SK-N-MC (cell line): ENCODE results near the gene AP3D1.

Experiments
- DNase-seq: peaks from one replicate; pipeline ENCODE4 v3.0.0-alpha.2; 2011; ENCODE audit warnings: low read depth, low spot score
- H3K27ac ChIP-seq: fragments of 200-600 bp; sonication (generic); 2 replicates; pipeline ENCODE4 v1.5.1; 2016; ENCODE audit warnings: mixed run types
- H3K36me3 ChIP-seq: fragments of 200-600 bp; sonication (generic); 2 replicates; pipeline ENCODE4 v1.6.1; 2017; ENCODE audit warnings: antibody characterized with exemption, low read length, mixed read lengths; ENCODE audit not compliant: insufficient read depth
- H3K4me3 ChIP-seq: fragments of 200-600 bp; sonication (generic); 2 replicates; pipeline ENCODE4 v1.5.1; 2016
- H3K9ac ChIP-seq: fragments of 200-600 bp; sonication (generic); 2 replicates; pipeline ENCODE4 v1.8.0; 2017; ENCODE audit warnings: mixed run types, mixed read lengths; ENCODE audit not compliant: insufficient read length
- H3K9me3 ChIP-seq: fragments of 200-600 bp; sonication (generic); 2 replicates; pipeline ENCODE4 v1.6.1; 2017; ENCODE audit warnings: low read depth, mild to moderate bottlenecking, antibody characterized with exemption, low read length, moderate library complexity, mixed read lengths
- EZH2 ChIP-seq: fragments of 200-600 bp; sonication (generic); IDR thresholded peaks from one replicate; pipeline ENCODE4 v1.6.1; 2017; ENCODE audit warnings: antibody characterized with exemption
- FOXP2 ChIP-seq: optimal IDR thresholded peaks from 2 replicates; pipeline ENCODE3; 2011; ENCODE audit warnings: mild to moderate bottlenecking, moderate library complexity; ENCODE audit not compliant: insufficient read depth; ENCODE audit errors: extremely low read length, control extremely low read depth
- POLR2AphosphoS5 ChIP-seq: IDR thresholded peaks from 2 replicates; pipeline ENCODE4 v1.6.1; 2012; ENCODE audit warnings: mild to moderate bottlenecking, low read depth, low read length, borderline replicate concordance

Gene AP3D1

DNA sequence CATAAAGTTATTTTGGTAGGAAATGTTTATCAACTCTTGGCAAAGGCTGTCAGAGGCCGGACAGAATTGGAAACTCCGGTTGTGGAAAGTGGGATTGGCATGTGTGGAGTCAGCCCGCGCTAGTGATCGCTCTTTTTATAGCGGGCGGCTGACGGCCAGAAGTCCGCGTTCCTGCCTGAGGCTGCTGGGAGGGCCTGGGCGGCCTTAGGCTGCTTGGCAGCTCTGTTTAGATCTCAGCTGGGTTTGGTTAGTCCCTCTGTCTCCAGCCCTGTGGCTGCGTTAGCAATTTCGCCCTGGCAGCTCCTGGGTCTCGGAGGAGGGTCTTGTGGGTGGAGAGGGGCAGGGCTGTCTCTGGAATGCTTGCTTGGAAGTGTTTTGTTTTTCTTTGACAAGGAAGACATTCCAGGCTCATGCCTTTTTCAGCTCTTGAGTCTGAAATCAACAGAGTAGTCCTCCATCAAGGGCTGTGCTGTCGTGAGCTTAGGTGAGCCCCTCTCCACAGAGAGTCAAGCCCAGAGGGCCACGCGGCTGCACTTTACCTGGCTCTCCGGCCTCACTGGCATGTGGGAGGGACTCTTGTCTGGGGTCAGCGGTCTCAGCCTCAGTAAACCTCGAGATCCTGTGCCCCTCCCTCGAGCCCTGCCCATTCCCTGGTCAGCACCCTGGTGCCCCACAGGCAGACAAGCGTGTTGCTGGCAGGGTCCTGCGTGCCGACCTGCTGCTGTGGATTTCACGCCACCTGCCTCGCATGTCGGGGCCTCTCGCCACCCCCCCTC is 34.9 kb upstream of the AP3D1 start:
- Histone ChIP-seq H3K9me3 (no peaks in the 10 kb centered on the region), H3K4me3 (no peak overlapping the region), H3K27ac (no peak overlapping the region), H3K9ac (no peak overlapping the region), H3K36me3 (peaks cover 48% of the 10 kb centered on the region; the same call in 1 of the 2 replicates)
- no peak for DNase-seq
- no peak for TF ChIP-seq FOXP2
- no peak for TF ChIP-seq POLR2AphosphoS5
- no peak for TF ChIP-seq EZH2

DNA sequence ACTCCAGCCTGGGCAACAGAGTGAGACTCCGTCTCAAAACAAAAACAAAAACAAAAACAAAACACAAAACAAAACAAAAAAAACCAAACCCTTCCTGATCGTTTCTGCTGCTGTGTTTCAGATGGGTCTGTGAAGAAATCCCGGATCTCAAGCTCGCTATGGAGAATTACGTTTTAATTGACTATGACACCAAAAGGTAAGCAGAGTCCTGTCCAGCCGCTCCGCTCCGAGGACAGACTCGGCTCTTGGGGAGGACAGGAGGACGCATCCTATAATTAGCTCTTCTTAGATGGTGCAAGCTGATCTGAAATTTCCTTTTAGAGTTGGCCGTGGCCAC is 34.3 kb upstream of the AP3D1 start:
- DNase-seq, result no peak
- H3K27ac ChIP-seq, result no peak overlapping the region
- no peak for TF ChIP-seq FOXP2
- TF ChIP-seq EZH2, result no peak
- no peak for TF ChIP-seq POLR2AphosphoS5
- no peak overlapping the region for H3K4me3 ChIP-seq
- H3K36me3 ChIP-seq, result peaks cover 48% of the 10 kb centered on the region; the same call in 1 of the 2 replicates
- H3K9me3 ChIP-seq, result no peaks in the 10 kb centered on the region
- no peak overlapping the region for H3K9ac ChIP-seq

DNA sequence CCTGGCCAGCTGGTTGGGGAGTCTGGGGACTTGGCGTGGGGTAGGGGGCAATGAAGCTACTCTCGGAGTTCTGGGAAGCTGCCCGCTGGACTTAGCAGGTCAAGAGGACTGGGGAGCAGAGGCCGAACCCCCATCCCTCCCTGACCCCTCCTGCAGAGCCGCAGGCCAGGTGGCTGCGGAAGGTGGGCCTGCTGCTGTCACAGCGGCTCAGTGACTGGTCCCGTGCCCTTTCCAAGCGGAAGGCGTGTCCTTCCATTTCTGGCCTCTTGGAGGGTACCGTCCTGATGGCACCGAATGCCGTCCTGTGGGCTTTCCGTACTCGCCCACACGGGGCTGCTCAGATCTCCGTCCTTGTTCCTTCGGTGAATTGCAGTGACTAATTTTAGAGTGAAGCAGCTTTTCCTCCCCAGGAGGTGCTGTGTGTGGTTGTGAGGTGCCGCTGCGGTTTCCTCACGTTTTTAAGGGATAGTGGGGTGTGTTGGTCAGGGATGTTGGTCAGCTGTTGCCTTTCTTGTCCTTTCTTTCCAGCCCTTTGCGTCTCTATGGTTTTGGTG is 33.1 kb upstream of the AP3D1 start:
- Histone ChIP-seq H3K9ac (no peak overlapping the region), H3K36me3 (peaks cover 44% of the 10 kb centered on the region; the same call in 1 of the 2 replicates), H3K27ac (no peak overlapping the region)

GRCh38 chr19:2181633-2181997 is 30.2 kb upstream of the AP3D1 start:
- TF ChIP-seq FOXP2 (no peak), POLR2AphosphoS5 (no peak), EZH2 (no peak)
- no peak overlapping the region for H3K9ac ChIP-seq
- H3K9me3 ChIP-seq, result no peaks in the 10 kb centered on the region
- H3K4me3 ChIP-seq, result no peak overlapping the region
- DNase-seq, result no peak
- no peak overlapping the region for H3K27ac ChIP-seq
- H3K36me3 ChIP-seq, result peaks cover 27% of the 10 kb centered on the region; the same call in 1 of the 2 replicates

More for the DNA sequence above, 33.1 kb upstream of the AP3D1 start:
- Histone ChIP-seq H3K9me3 (no peaks in the 10 kb centered on the region), H3K4me3 (no peak overlapping the region)
- TF ChIP-seq POLR2AphosphoS5 (no peak), FOXP2 (no peak), EZH2 (no peak)
- no peak for DNase-seq

- Histone ChIP-seq H3K4me3 (no peak overlapping the region), H3K9me3 (no peaks in the 10 kb centered on the region), H3K36me3 (peaks cover 23% of the 10 kb centered on the region; the same call in 1 of the 2 replicates), H3K27ac (no peak overlapping the region), H3K9ac (no peak overlapping the region)
- no peak for TF ChIP-seq FOXP2
- no peak for DNase-seq
These were observed 29.7 kb upstream of the AP3D1 start for GRCh38 chr19:2180881-2181632.

- DNase-seq, result no peak
- no peaks in the 10 kb centered on the region for H3K9me3 ChIP-seq
- H3K9ac ChIP-seq, result no peak overlapping the region
- H3K27ac ChIP-seq, result no peak overlapping the region
- peaks cover 16% of the 10 kb centered on the region; the same call in 1 of the 2 replicates for H3K36me3 ChIP-seq
- TF ChIP-seq FOXP2 (no peak), EZH2 (no peak), POLR2AphosphoS5 (no peak)
- H3K4me3 ChIP-seq, result no peak overlapping the region
These were observed 28.7 kb upstream of the AP3D1 start for GRCh38 chr19:2180114-2180513.

DNA sequence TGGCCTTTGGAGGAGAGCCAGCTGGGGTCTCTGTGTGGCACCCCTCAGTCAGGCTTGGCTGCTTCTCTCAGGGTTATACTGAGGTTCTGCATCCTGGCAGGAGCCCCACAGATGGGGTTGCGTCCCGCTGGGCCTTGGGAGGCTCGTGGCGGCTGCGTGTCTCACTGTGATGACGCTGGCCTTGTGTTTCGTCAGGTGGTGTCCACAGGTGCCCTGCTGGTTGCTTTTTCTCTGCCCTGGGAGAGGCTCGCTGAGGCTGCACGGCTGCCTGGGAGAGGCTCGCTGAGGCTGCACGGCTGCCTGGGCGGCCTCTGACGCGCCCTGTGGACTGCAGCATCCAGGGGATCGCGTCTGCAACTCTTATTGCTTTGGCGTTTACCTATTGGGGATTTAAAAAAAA is 27.7 kb upstream of the AP3D1 start:
- no peak overlapping the region for H3K27ac ChIP-seq
- DNase-seq, result no peak
- TF ChIP-seq FOXP2, result no peak
- no peak for TF ChIP-seq POLR2AphosphoS5
- no peak for TF ChIP-seq EZH2
- H3K4me3 ChIP-seq, result no peak overlapping the region
- no peaks in the 10 kb centered on the region for H3K9me3 ChIP-seq
- H3K36me3 ChIP-seq, result peaks cover 8% of the 10 kb centered on the region; the same call in 1 of the 2 replicates
- H3K9ac ChIP-seq, result no peak overlapping the region

DNA sequence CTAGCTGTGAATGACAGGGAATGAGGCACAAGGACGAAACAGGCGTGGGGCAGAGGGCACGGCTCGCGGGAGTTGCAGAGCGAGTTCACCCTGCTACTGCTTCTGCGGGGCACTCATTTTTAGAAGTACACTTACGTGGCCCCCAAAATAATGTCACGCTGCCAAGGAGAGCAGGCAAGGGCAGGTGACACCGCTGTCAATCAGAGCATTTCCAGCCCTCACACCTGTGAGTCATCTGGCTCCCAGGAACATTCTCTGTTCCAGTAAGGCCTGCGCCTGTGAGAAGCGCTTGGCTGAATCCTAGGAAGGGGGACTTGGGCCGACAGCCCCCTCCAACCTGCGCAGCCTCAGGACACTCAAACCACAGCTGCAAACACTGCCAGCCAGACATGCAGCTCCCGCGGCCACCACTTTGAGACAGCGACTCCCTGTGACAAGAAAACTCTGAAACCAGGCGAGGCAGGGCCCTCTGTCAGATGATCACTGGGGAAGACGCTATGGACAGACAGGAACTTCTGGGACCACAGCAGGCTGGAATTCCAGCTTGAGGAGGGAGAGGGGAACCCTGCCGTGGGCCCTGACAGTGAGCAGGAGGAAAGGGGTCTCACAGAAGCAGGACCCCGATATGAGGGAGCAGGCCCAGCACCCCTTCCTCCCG is 25.1 kb upstream of the AP3D1 start:
- no peak overlapping the region for H3K4me3 ChIP-seq
- DNase-seq, result no peak
- no peak overlapping the region for H3K27ac ChIP-seq
- H3K36me3 ChIP-seq, result peaks cover 8% of the 10 kb centered on the region; the same call in 1 of the 2 replicates
- H3K9me3 ChIP-seq, result no peaks in the 10 kb centered on the region
- TF ChIP-seq FOXP2 (no peak), EZH2 (no peak), POLR2AphosphoS5 (no peak)
- H3K9ac ChIP-seq, result no peak overlapping the region
